ENCODE data around the gene LSM7. TPM values are rescaled to one million over a fixed set of nuclear protein-coding genes. Genes with fewer than 3 reads are reported as not detected.
A peak's percentile ranks its signal among the peaks of the same experiment; 100 is the strongest.

The LSM7 gene
- total RNA-seq, 2 experiments from 2014 or later, result 154 to 162 TPM

GRCh38 chr19:2330255-2330631, 1.9 kb upstream of the LSM7 start:
- H3K27me3 Mint-ChIP-seq, result no peaks in the 10 kb centered on the region
- H3K4me3 Mint-ChIP-seq, result peak overlapping the region; percentile 31
- POLR2A ChIA-PET, result interaction anchor here (0.6 to 2.1 kb wide), 3 partner anchors 13 to 96 kb away, joined by 3 to 7 read pairs (median 3); no protein-coding TSS in a partner anchor
- H3K27ac Mint-ChIP-seq, result peak overlapping the region; percentile 49
- CTCF ChIA-PET, result interaction anchor here (1.1 to 1.2 kb wide), 2 partner anchors 34 to 281 kb away, joined by 3 read pairs; no protein-coding TSS in a partner anchor
- intact Hi-C loops (cut with micrococcal nuclease), result no loop called here
- H3K36me3 Mint-ChIP-seq (ENCODE audit: low read depth), result peaks cover 31% of the 10 kb centered on the region
- no peak for DNase-seq
- H3K4me1 Mint-ChIP-seq (ENCODE audit: low read depth), result peaks cover 61% of the 10 kb centered on the region
- ATAC-seq, result no peak
- TF ChIP-seq CTCF (IDR thresholded peaks at IDR 0.05), result no peak
- peaks cover 2% of the 10 kb centered on the region for H3K9me3 Mint-ChIP-seq

GRCh38 chr19:2329501-2329916, 1.1 kb upstream of the LSM7 start:
- POLR2A ChIA-PET, result interaction anchor here (0.6 to 2.1 kb wide), 3 partner anchors 13 to 95 kb away, joined by 3 to 7 read pairs (median 3); no protein-coding TSS in a partner anchor
- no peaks in the 10 kb centered on the region for H3K9me3 Mint-ChIP-seq
- peaks cover 69% of the 10 kb centered on the region for H3K4me1 Mint-ChIP-seq (ENCODE audit: low read depth)
- ATAC-seq (no peak), DNase-seq (no peak)
- H3K4me3 Mint-ChIP-seq, result peak overlapping the region; percentile 95
- no peak for TF ChIP-seq CTCF (IDR thresholded peaks at IDR 0.05)
- peaks cover 33% of the 10 kb centered on the region for H3K36me3 Mint-ChIP-seq (ENCODE audit: low read depth)
- intact Hi-C loops (cut with micrococcal nuclease), result no loop called here
- CTCF ChIA-PET, result interaction anchor here (1.1 to 1.2 kb wide), 2 partner anchors 34 to 281 kb away, joined by 3 read pairs; no protein-coding TSS in a partner anchor
- no peaks in the 10 kb centered on the region for H3K27me3 Mint-ChIP-seq
- peak overlapping the region; percentile 70 for H3K27ac Mint-ChIP-seq

GRCh38 chr19:2329149-2329478, 728 bp upstream of the LSM7 start:
- CTCF ChIA-PET, result no interaction called here
- Mint-ChIP-seq H3K9me3 (no peaks in the 10 kb centered on the region), H3K4me1 (ENCODE audit: low read depth) (peaks cover 71% of the 10 kb centered on the region), H3K4me3 (peak overlapping the region; percentile 95), H3K27ac (peak overlapping the region; percentile 70), H3K36me3 (ENCODE audit: low read depth) (peaks cover 37% of the 10 kb centered on the region), H3K27me3 (no peaks in the 10 kb centered on the region)
- POLR2A ChIA-PET, result interaction anchor here (1.3 to 2.1 kb wide), 2 partner anchors 12 to 95 kb away, joined by 3 to 7 read pairs; no protein-coding TSS in a partner anchor
- no peak for TF ChIP-seq CTCF (IDR thresholded peaks at IDR 0.05)
- DNase-seq (no peak), ATAC-seq (no peak)
- intact Hi-C loops (cut with micrococcal nuclease), result no loop called here

GRCh38 chr19:2327773-2328400, 499 bp downstream of the LSM7 start:
- ATAC-seq, result peak; percentile 76
- ChIA-PET POLR2A (interaction anchor here (0.6 to 4.1 kb wide), 7 partner anchors 11 to 511 kb away, joined by 3 to 32 read pairs (median 4); partner anchors contain the start of gene GADD45B), CTCF (interaction anchor here (0.8 to 2.3 kb wide), 6 partner anchors 11 to 286 kb away, joined by 3 to 6 read pairs (median 4); partner anchors contain the start of gene PLEKHJ1)
- peak; percentile 82 for DNase-seq
- Mint-ChIP-seq H3K9me3 (no peaks in the 10 kb centered on the region), H3K36me3 (ENCODE audit: low read depth) (peaks cover 41% of the 10 kb centered on the region), H3K4me3 (peak overlapping the region; percentile 95), H3K27me3 (no peaks in the 10 kb centered on the region), H3K27ac (peak overlapping the region; percentile 98), H3K4me1 (ENCODE audit: low read depth) (peaks cover 67% of the 10 kb centered on the region)
- TF ChIP-seq CTCF (IDR thresholded peaks at IDR 0.05), result no peak
- intact Hi-C loops (cut with micrococcal nuclease), result no loop called here

Data from activated CD8-positive, alpha-beta T cell treated with anti-CD3 and anti-CD28 coated beads for 36 hours (primary cell).